Right lobe of liver (tissue), 4 donors: ENCODE measurements around the gene MACROD2.

Experiments used
- CTCF ChIP-seq, 4 donors: fragments of 200-600 bp in 3 of 4; fragments of 450-650 bp in 1 of 4; IDR thresholded peaks; one replicate each; pipeline versions ENCODE4 v1.5.1 to v1.8.0; 2016 to 2022; ENCODE audit warnings: antibody characterized with exemption in 4 of 4, mild to moderate bottlenecking in 2 of 4
- POLR2A ChIP-seq: fragments of 450-650 bp; IDR thresholded peaks from one replicate; pipeline ENCODE4 v1.6.1; 2017; ENCODE audit warnings: antibody characterized with exemption, mild to moderate bottlenecking
- donor health status: DM: no; HTN: no; CAD: no.
- donor health status: DM: no; HTN: no; CAD: no.
- donor health status: DM: no; HTN: yes; CAD: no.

GRCh38 chr20:14126856-14127255 is 131.5 kb downstream of the MACROD2 start:
- no peak for TF ChIP-seq CTCF (IDR thresholded peaks at IDR 0.05)
- TF ChIP-seq POLR2A, result no peak
